OCI-LY7 (cell line): ENCODE results near the gene SNAP47.

ENCODE experiments used
- EZH2phosphoT487 ChIP-seq: fragments of 200-600 bp; sonication (generic); IDR thresholded peaks from 2 replicates; pipeline ENCODE4 v1.6.1; 2018; ENCODE audit warnings: low read depth, borderline replicate concordance, mild to moderate bottlenecking, mixed run types, antibody characterized with exemption, low read length, moderate library complexity, mixed read lengths
- TF ChIP-seq, protein P1 (sequence below): fragments of 200-600 bp; sonication (generic); conservative IDR thresholded peaks from 2 replicates; pipeline ENCODE4 v1.5.1; 2014; ENCODE audit warnings: mild to moderate bottlenecking, antibody characterized with exemption, low read length, moderate library complexity, mixed read lengths

GRCh38 chr1:227771771-227772170, 36.5 kb downstream of the SNAP47 start:
- TF ChIP-seq, protein P1, sequence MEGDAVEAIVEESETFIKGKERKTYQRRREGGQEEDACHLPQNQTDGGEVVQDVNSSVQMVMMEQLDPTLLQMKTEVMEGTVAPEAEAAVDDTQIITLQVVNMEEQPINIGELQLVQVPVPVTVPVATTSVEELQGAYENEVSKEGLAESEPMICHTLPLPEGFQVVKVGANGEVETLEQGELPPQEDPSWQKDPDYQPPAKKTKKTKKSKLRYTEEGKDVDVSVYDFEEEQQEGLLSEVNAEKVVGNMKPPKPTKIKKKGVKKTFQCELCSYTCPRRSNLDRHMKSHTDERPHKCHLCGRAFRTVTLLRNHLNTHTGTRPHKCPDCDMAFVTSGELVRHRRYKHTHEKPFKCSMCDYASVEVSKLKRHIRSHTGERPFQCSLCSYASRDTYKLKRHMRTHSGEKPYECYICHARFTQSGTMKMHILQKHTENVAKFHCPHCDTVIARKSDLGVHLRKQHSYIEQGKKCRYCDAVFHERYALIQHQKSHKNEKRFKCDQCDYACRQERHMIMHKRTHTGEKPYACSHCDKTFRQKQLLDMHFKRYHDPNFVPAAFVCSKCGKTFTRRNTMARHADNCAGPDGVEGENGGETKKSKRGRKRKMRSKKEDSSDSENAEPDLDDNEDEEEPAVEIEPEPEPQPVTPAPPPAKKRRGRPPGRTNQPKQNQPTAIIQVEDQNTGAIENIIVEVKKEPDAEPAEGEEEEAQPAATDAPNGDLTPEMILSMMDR, result no peak
- no peak for TF ChIP-seq EZH2phosphoT487
